HepG2 (cell line): ENCODE measurements around the gene TBC1D1. TPM values are rescaled to one million over a fixed set of nuclear protein-coding genes. Genes with fewer than 3 reads are reported as not detected.

ENCODE experiments used
- ATAC-seq: fragments of 200-7000 bp; cut with Tn5 transposase; 3 replicates; pipeline ENCODE4 v1.9.1; 2020; ENCODE audit warnings: mild to moderate bottlenecking, moderate library complexity
- BruUV-seq: library from RNA; stranded (reverse); fragments of 400-500 nt; replicated peaks from 2 replicates; lab custom pipeline; 2021; lab: Mats Ljungman, UMichigan
- CTCF ChIA-PET: fragments of 300-600 bp; formaldehyde crosslinking; extraction: SDS; loops from one replicate; lab custom pipeline; 2021; ENCODE audit warnings: low total read pairs, inconsistent platforms, low intra/inter-chr PET ratio; lab: Yijun Ruan, JAX
- POLR2A ChIA-PET: fragments of 350-600 bp; sonication (Branson Sonifier 250); formaldehyde crosslinking; loops from one replicate; lab custom pipeline; 2020; ENCODE audit warnings: antibody characterized with exemption, inconsistent platforms; lab: Yijun Ruan, JAX
- DNase-seq: peaks from one replicate; pipeline ENCODE4 v3.0.0-alpha.2; 2015; ENCODE audit warnings: low spot score
- FAIRE-seq: peaks from 3 replicates; lab custom pipeline; 2011; peaks lifted over from hg19 to GRCh38; lab: Jason Lieb, UNC
- H2AFZ ChIP-seq: one replicate; pipeline ENCODE4 v1.6.1; 2011; ENCODE audit warnings: low read length, inconsistent platforms
- H3K27ac ChIP-seq: fragments of 300-600 bp; 3 replicates; pipeline ENCODE4 v1.8.0; 2011; ENCODE audit warnings: mixed run types, mild to moderate bottlenecking, mixed read lengths, low read length, inconsistent platforms; ENCODE audit not compliant: insufficient read depth; ENCODE audit errors: extremely low read length
- H3K27me3 ChIP-seq, 2 experiments: fragments of 200-600 bp in 1 of 2; 2 replicates in 1 of 2; 3 replicates in 1 of 2; pipeline versions ENCODE4 v1.6.0 to v1.8.0; 2011; ENCODE audit warnings: low read length in 2 of 2, mild to moderate bottlenecking in 2 of 2, moderate library complexity in 2 of 2, inconsistent platforms in 1 of 2; ENCODE audit not compliant: insufficient read depth in 2 of 2, control insufficient read depth in 1 of 2
- H3K36me3 ChIP-seq, 2 experiments: fragments of 200-600 bp in 1 of 2; replicated peaks in 1 of 2; 2 replicates in 1 of 2; 3 replicates in 1 of 2; pipeline versions ENCODE4 v1.5.1 to v1.8.0; 2011; ENCODE audit warnings: low read length in 2 of 2, inconsistent platforms in 1 of 2; ENCODE audit not compliant: insufficient read depth in 2 of 2, control insufficient read depth in 1 of 2
- H3K4me1 ChIP-seq: 2 replicates; pipeline ENCODE4 v1.5.1; 2012; ENCODE audit warnings: low read length, inconsistent platforms; ENCODE audit not compliant: insufficient read depth
- H3K4me2 ChIP-seq: 2 replicates; pipeline ENCODE4 v1.6.0; 2011; ENCODE audit warnings: low read depth, low read length, inconsistent platforms
- H3K4me3 ChIP-seq, 3 experiments: fragments of 200-600 bp in 1 of 3; sonication (generic), shearing (Covaris generic) in 1 of 3; replicated peaks in 1 of 3; 2 replicates each; pipeline ENCODE4 v1.5.1; 2011 to 2016; ENCODE audit warnings: low read length in 3 of 3, inconsistent platforms in 2 of 3, low read depth in 2 of 3, mild to moderate bottlenecking in 2 of 3, control low read depth in 1 of 3, mixed read lengths in 1 of 3; ENCODE audit not compliant: insufficient read depth in 1 of 3
- H3K79me2 ChIP-seq: one replicate; pipeline ENCODE4 v1.6.1; 2011; ENCODE audit warnings: low read length, inconsistent platforms; ENCODE audit not compliant: insufficient read depth
- H3K9ac ChIP-seq: 2 replicates; pipeline ENCODE4 v1.6.0; 2011; ENCODE audit warnings: mild to moderate bottlenecking, low read depth, low read length, inconsistent platforms; ENCODE audit not compliant: insufficient read depth
- H3K9me3 ChIP-seq: 2 replicates; pipeline ENCODE4 v1.5.1; 2012; ENCODE audit warnings: mild to moderate bottlenecking, low read length
- H4K20me1 ChIP-seq: 2 replicates; pipeline ENCODE4 v1.6.0; 2011; ENCODE audit warnings: inconsistent platforms, mild to moderate bottlenecking, low read length, moderate library complexity; ENCODE audit not compliant: insufficient read depth
- ATAD3A ChIP-seq: sonication (generic); formaldehyde crosslinking; IDR thresholded peaks from 2 replicates; pipeline ENCODE4 v1.4.0; 2020; ENCODE audit warnings: missing genetic modification reagents
- BRCA1 ChIP-seq: sonication (generic); formaldehyde crosslinking; IDR thresholded peaks from 2 replicates; pipeline ENCODE4 v1.4.0; 2020; ENCODE audit warnings: missing genetic modification reagents
- KDM1A ChIP-seq: IDR thresholded peaks from 2 replicates; pipeline ENCODE4 v1.6.1; 2016; ENCODE audit warnings: missing compliant biosample characterization
- MTA1 ChIP-seq: sonication (generic); formaldehyde crosslinking; IDR thresholded peaks from 2 replicates; pipeline ENCODE4 v1.4.0; 2020; ENCODE audit warnings: missing genetic modification reagents, mild to moderate bottlenecking, borderline replicate concordance
- PAF1 ChIP-seq: IDR thresholded peaks from 2 replicates; pipeline ENCODE4 v1.6.1; 2016; ENCODE audit warnings: missing genetic modification reagents, missing compliant biosample characterization
- SP2 ChIP-seq: sonication (generic); formaldehyde crosslinking; IDR thresholded peaks from 2 replicates; pipeline ENCODE4 v1.5.1; 2020; ENCODE audit warnings: mild to moderate bottlenecking, missing genetic modification reagents
- ZHX2 ChIP-seq, 2 experiments: sonication (generic) in 1 of 2; formaldehyde crosslinking in 1 of 2; IDR thresholded peaks; 2 replicates each; pipeline versions ENCODE4 v1.6.1 to v1.9.0; 2014 to 2022; ENCODE audit warnings: antibody characterized with exemption in 1 of 2, borderline replicate concordance in 1 of 2, inconsistent platforms in 1 of 2, low read depth in 1 of 2, missing genetic modification reagents in 1 of 2
- ZNF251 ChIP-seq: sonication (generic); formaldehyde crosslinking; IDR thresholded peaks from 2 replicates; pipeline ENCODE4 v1.9.0; 2021; ENCODE audit warnings: mild to moderate bottlenecking, missing genetic modification reagents
- ZNF335 ChIP-seq: sonication (generic); formaldehyde crosslinking; IDR thresholded peaks from 2 replicates; pipeline ENCODE4 v1.4.0; 2020; ENCODE audit warnings: missing genetic modification reagents
- ZNF407 ChIP-seq: sonication (generic); formaldehyde crosslinking; IDR thresholded peaks from one replicate; pipeline ENCODE4 v1.5.1; 2020; ENCODE audit warnings: mild to moderate bottlenecking, missing genetic modification reagents; ENCODE audit errors: not compliant biosample characterization
- ZNF577 ChIP-seq: sonication (generic); formaldehyde crosslinking; IDR thresholded peaks from 2 replicates; pipeline ENCODE4 v1.4.0; 2020; ENCODE audit warnings: mild to moderate bottlenecking, low read depth, missing genetic modification reagents, borderline replicate concordance
- WGBS: methylation state at CpG from one replicate; pipeline ENCODE4 v1.1.6; 2017; ENCODE audit warnings: low lambda C conversion rate; 5-methylcytosine and 5-hydroxymethylcytosine counted together
- in situ Hi-C: cut with HindIII; loops from 2 replicates; pipeline ENCODE4 v1.10.0; 2017; ENCODE audit warnings: low pct_unique_long_range_greater_than_20kb; ENCODE audit not compliant: extremely low pct_ligation_motif_present
- intact Hi-C: fragments of 100-400 bp; cut with micrococcal nuclease; formaldehyde crosslinking; loops from one replicate; pipeline ENCODE4 v1.10.0; 2022; ENCODE audit not compliant: unreplicated experiment
- polyA plus RNA-seq, 8 experiments: library from polyadenylated mRNA; depleted of rRNA in 3 of 8; stranded (reverse) in 7 of 8; unstranded in 1 of 8; fragments of >200 nt; fragmentation: Illumina TruSeq in 4 of 8; extraction: Trizol in 4 of 8; gene quantifications; 2 replicates each; pipeline versions ENCODE4 v1.2.1 to v1.2.3, GENCODE V29; 2011 to 2016; ENCODE audit warnings: low read depth in 4 of 8, missing spikeins in 1 of 8, mixed read lengths in 1 of 8; ENCODE audit not compliant: insufficient read depth in 1 of 8
- total RNA-seq, 5 experiments: library from RNA; depleted of rRNA; stranded (reverse); fragments of >200 nt; fragmentation: Illumina TruSeq; extraction: Trizol; gene quantifications; 2 replicates each; pipeline ENCODE4 v1.2.3, GENCODE V29; 2016; ENCODE audit warnings: low read depth in 1 of 5

TBC1D1 gene
- total and polyA plus RNA-seq, 2 of the 13 experiments (the other 11 are each of a cell fraction or from before 2014, with no cell fraction given), result 37.3 to 62.8 TPM

DNA sequence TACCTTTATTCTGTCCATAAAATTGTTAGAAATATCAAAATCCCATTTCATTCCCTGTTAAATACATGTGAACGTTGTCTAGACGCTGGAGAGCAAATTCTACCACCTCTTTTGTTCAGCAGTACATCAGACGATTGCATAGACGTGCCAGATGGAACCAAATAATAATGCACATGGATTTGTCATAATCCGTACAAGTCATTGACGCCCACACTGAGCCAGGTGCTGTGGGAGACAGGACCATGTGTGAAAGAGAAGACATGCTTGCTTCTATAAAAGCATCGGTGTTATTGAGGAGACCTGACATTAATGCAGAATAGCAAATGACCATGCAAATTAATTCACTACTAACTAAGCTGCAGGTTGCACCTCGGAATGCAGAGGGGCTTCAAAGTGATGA lies 244.3 kb downstream of the TBC1D1 start:
- Histone ChIP-seq H3K36me3 (peaks cover 4 to 6% of the 10 kb centered on the region in 2 experiments; a peak in 4 of 5 replicates), H3K79me2 (no peaks in the 10 kb centered on the region), H3K4me3 (no peak overlapping the region), H3K9me3 (no peaks in the 10 kb centered on the region), H3K9ac (peak overlapping the region; percentile 80), H3K27me3 (no peaks in the 10 kb centered on the region), H3K27ac (peak overlapping the region; percentile 97), H4K20me1 (no peaks in the 10 kb centered on the region), H3K4me1 (peaks cover 68% of the 10 kb centered on the region), H3K4me2 (no peak overlapping the region), H2AFZ (no peak overlapping the region)
- intact Hi-C loops, result no loop called here
- POLR2A ChIA-PET, result interaction anchor here (1.1 to 5.4 kb wide), 5 partner anchors 20 to 63 kb away, joined by 8 to 124 read pairs (median 22); no protein-coding TSS in a partner anchor
- CTCF ChIA-PET, result no interaction called here
- 97% methylated on average over 8 of the region's 8 CpGs for WGBS
- in situ Hi-C loops, result no loop called here
- FAIRE-seq (no peak), ATAC-seq (no peak), DNase-seq (no peak)
- BruUV-seq, result no TSS peak
- no peak for TF ChIP-seq ZNF335 (CRISPR knock-in tag)
- no peak for TF ChIP-seq KDM1A (CRISPR knock-in tag)
- no peak for TF ChIP-seq MTA1 (CRISPR knock-in tag)
- TF ChIP-seq ZNF577 (CRISPR knock-in tag), result no peak
- no peak for TF ChIP-seq SP2 (CRISPR knock-in tag)
- no peak for TF ChIP-seq PAF1 (CRISPR knock-in tag)
- no peak for TF ChIP-seq BRCA1 (CRISPR knock-in tag)
- no peak for TF ChIP-seq ZNF407 (CRISPR knock-in tag)
- TF ChIP-seq ZNF251 (CRISPR knock-in tag), result no peak
- TF ChIP-seq ATAD3A (CRISPR knock-in tag), result no peak
- no peak for TF ChIP-seq ZHX2 (IDR thresholded peaks at IDR 0.05; ENCODE audit: low read depth)
- TF ChIP-seq ZHX2 (CRISPR knock-in tag; IDR thresholded peaks at IDR 0.05; ENCODE audit: borderline replicate concordance), result no peak
